ENCODE results near the gene DPP9. TPM values are rescaled to one million over a fixed set of nuclear protein-coding genes. Genes with fewer than 3 reads are reported as not detected.

Gene DPP9
- total RNA-seq, 1 experiment from 2014 or later: 27.7 TPM

DNA sequence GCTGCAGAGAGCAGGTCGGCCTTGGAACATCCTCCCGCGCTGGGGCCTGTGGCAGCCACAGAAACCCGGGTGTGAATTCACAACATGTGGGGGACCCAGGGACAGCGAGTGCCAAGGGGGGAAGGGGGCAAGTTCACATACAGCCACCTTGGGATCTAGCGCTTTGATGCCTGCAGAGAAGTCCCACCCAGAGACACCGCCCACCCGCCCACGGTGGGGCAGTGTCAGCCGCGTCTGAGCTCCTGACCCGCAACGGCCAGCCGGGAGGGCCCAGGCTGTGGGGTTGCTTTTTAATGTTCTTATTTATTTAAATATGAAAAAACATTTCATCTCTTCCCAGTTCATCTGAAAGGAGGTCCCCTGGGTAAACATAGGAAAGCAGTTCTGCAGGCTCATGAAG lies 66.4 kb downstream of the DPP9 start:
- DNase-seq (ENCODE audit: low spot score): no peak

DNA sequence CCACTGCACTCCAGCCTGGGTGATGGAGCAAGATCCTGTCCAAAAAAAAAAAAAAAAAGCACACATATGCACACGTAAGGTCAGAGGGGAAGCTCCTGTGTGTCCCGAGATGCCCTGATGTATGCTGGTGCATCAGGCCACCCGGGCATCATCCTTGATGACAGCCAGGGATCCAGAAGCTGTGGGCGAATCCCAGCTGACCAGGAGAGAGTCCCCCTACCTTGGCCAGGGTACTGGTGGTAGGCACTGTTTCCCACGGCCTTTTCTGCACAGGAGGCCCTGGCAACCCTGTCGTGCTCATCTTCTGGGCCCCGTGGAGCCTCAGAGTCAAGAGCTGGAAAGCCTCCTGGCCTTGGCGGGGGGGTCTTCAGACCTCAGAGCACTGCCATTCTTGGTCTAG lies 67.5 kb downstream of the DPP9 start:
- no peak for DNase-seq (ENCODE audit: low spot score)

- no peak for DNase-seq (ENCODE audit: low spot score)
These were observed 68.9 kb downstream of the DPP9 start for GRCh38 chr19:4654437-4655361.

DNA sequence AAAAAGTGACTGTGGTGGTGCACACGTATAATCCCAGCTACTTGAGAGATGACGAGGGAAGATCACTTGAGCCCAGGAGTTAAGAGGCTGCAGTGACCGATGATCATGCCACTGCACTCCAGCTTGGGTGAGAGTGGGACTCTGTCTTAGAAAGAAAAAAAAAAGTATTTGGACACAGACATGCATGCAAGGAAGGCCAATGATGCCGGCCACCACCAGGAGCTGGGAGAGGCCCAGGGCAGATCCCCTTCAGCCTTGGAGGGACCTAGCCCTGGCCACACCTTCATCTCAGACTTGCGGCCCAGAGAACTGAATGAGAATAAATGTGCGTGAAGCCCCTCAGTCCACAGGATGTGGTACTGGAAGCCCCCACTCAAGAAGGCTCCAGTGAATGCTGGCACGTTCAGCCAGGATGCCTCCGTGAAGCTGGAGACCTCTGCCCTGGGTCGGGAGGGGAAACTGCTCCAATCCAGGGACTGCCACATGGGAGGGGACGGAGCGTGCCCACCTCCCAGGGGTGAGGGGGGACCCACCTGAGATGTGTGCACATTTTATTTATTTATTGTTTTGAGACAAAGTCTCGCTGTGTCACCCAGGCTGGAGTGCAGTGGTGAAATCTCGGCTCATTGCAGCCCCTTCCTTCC lies 69.7 kb downstream of the DPP9 start:
- DNase-seq (ENCODE audit: low spot score): no peak

- no peak for DNase-seq (ENCODE audit: low spot score)
These were observed 71.6 kb downstream of the DPP9 start for GRCh38 chr19:4652075-4652474.

- DNase-seq (ENCODE audit: low spot score): no peak
These were observed 73.5 kb downstream of the DPP9 start for GRCh38 chr19:4650159-4650558.

DNA sequence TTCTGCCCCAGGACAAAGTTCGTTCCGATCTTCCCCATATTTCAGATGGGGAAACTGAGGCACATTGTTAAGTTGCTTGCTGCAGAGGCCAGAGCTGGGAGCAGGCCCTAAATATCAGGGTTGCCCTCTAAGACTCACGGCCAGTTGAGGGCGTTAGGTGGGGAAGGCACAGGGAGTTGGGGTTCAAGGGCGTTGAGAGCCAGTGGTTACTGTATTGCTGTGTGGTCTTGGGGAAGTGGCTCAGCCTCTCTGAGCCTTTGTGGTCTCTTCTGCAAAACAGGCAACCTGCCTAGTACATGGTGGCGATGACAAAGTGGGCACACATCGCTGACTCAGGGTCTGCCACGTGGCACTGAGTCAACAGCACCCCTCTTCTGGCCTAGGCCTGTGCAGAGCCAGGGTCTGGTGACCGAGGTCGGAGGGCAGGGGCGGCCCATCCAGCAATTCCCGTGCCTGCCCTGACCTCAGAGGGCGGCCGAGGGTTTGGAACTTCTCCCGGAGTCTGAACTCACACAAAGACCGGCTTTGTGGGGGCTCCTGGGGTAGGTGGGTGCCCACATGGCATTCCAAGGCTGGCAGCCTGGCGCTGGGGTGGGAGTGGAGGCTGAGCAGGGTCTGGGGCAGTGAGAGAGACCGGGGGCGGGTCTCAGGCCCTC lies 74.1 kb downstream of the DPP9 start:
- no peak for DNase-seq (ENCODE audit: low spot score)

DNA sequence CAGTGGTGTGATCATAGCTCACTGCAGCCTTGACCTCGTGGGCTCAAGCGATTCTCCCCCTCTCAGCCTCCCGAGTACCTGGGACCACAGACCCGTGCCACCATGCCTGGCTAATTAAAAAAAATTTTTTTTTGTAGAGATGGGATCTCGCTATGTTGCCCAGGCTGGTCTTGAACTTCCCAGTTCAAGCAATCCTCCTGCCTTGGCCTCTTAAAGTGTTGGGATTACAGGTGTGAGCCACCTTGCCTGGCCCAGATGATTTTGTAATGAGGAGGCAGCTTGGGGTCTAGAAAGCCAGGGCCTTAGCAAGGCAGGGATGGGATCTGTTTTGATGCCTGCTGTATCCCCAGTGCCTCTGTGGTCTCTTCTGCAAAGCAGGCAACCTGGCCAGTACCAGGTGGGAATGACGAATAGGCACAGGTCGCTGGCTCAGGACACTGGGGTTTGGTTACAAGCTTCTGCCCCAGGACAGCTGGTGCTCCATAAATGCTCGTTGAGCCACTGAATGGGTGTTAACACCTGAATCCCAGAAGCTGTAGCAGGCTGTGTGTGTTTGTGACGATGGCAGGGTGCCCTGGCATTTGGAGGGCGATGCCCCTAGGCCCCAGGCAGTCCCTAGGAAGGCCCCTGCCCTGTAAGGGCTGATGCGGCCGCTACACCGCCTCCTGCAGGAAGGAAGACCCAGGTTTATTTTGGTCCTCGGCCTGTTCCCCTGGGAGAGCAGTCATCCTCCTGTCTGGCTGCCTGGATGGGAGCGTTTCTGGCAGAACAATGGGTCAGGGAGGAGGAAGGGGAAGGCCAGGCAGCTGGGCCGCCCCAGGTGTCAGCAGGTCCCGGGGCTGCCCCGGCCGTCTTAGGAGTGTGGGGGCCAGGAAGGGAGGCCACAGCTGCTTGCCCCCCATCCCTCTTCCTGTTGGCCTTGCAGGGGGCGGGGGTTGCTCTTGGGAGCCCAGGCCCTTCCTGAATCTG lies 75.7 kb downstream of the DPP9 start:
- no peak for DNase-seq (ENCODE audit: low spot score)

DNA sequence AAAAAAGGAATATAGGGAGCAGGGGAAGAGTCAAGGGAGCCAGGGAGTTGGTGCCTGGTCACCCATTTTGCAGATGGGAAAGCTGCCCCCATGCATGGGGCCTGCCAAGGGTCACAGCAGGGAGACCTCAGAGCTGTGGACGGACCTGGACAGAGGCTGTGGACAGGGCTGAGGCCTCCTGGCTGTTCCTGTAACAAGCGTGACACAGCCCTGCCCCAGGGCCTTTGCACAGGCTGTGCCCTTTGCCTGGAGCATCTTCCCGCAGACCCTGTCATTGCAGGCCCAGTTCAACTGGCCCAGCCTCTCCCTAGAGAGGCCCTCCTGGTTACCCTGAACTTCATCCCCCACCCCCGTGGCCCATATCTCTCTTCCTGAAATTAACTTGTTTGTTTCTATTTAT lies 77.9 kb downstream of the DPP9 start:
- DNase-seq (ENCODE audit: low spot score): no peak

- DNase-seq (ENCODE audit: low spot score): no peak
These were observed 81.0 kb downstream of the DPP9 start for GRCh38 chr19:4642625-4643024.

DNA sequence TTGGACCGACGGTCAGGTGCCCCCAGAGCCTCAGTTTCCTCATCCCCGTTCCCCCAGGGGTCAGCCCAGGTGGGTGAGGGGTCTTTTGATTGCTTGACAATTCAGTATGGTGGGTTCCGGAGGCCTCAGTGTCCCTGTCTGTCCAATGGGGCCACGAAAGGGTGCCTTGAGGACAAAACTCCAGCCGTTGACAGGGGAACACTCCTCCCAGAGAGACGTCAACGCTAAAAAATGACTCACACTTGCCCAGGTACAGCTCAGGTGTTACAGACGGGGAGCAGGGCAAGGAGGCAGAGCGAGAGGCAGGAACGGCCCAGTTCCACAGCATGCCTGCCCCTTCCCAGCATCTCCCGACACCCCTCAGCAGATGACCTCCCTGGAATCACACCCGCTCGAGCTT lies 82.5 kb downstream of the DPP9 start:
- DNase-seq (ENCODE audit: low spot score): no peak

GRCh38 chr19:4640247-4641000 lies 83.2 kb downstream of the DPP9 start:
- DNase-seq (ENCODE audit: low spot score): no peak

DNA sequence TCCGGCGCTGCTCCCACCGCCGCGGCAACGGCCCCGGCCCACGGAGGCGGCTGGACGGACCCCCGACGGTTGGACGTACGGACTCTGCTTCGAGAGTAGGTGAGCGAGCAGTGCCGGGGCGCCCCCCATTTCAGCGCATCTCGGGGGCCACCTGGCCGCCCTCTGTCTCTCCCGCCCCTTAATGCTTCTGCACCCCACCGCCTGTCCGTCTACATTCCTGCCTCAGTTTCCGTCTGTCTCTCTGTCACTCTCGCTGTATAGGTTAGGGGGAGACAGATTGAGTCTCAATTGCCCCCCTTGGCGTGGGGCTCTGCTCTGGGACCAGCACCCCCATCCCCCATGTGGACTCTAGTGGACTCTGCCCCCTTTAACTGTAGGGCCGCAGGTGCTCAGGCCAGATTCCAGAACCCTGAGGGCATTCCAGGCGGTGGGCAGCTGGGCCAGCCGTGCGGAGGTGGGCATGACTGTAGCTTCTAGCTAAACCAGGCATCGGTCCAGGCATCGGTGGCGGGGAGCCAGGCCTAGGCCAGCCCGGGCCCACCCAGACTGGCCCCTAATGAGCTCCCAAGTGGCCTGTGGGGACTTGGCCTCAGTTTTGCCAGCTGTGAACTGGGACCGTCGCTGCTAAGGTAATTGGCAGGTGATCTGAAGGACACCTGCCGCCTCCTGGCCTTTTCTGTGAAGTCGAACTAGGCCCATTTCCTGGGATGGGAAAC lies 84.0 kb downstream of the DPP9 start:
- DNase-seq (ENCODE audit: low spot score): no peak

DNA sequence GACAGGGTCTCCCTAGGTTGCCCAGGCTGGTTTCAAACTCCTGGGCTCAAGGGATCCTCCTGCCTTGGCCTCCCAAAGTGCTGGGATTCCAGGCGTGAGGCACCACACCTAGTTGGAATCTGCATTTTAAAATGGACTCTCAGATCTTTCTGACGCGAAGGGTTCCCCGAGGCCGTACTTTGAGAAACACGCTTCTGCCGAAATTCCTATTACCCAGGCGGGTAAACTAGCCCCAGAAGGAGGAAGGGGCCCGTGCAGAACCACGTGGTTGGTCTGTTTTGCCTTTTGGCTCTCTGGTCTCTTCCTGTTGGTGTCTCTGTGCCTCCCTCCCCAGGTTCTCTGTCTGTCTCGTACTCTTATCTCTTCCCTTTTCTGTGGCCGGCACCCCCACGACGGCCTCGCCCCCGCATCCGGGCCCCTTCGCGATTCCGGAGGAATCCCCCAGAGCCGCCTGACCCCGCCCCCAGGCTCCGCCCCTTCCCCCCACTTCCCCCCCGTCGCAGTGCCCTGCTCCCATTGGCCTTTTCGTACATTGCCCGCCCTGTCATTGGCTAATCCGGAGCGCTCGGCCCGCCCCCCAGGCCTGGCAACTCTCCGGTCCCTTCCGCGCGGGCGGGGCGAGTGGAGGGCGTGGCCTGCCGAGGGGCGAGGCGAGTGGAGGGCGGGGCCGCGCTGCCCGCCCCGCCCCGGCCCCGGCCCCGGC lies 84.7 kb downstream of the DPP9 start, which contains the start of gene TNFAIP8L1:
TSS of gene TNFAIP8L1 (plus strand) at position 689 of the 703 bp plus-strand sequence. CDS start 12,354 bp downstream, outside the sequence.
- DNase-seq (ENCODE audit: low spot score): peak; percentile 88

DNA sequence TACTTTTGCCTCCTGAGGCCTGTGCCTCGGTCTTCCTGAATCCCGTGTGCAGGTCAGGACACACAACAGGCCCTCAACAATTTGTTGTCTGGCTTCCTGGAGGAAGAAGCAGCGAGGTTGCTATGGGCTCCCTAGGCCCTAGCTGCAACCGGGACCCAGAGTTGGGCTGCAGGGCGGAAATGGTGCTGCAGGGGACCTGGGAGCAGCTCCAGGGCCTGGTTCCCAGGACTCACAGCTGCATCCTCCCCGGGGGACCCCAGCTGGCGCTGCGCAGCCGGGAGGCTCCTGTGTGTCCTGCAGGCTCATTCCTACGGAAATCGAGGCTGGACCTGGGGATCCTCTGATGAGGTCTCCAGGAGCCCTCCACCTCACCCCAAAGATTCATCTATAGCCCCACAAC lies 85.3 kb downstream of the DPP9 start:
- DNase-seq (ENCODE audit: low spot score): no peak

GRCh38 chr19:4636761-4637160 lies 86.9 kb downstream of the DPP9 start:
- DNase-seq (ENCODE audit: low spot score): no peak

- DNase-seq (ENCODE audit: low spot score): no peak
These were observed 87.4 kb downstream of the DPP9 start for GRCh38 chr19:4636151-4636717.

- no peak for DNase-seq (ENCODE audit: low spot score)
These were observed 87.9 kb downstream of the DPP9 start for GRCh38 chr19:4635754-4636116.
